Activated naive CD8-positive, alpha-beta T cell treated with anti-CD3 and anti-CD28 coated beads, Interleukin-2, amount 10 ng/mL, durations not matched to agents 7 days and 5 days (primary cell): ENCODE measurements around the gene RSKR. TPM values are rescaled to one million over a fixed set of nuclear protein-coding genes. Genes with fewer than 3 reads are reported as not detected.
"Not testable (repeated sequence)": the region's sequence is repeated elsewhere in the genome, so short reads cannot be mapped to it uniquely, and the experiment has no call there.

Source experiments
- ATAC-seq: fragments of 150-1000 bp; cut with Tn5 transposase; one replicate; pipeline ENCODE4 v1.10.0; 2021; ENCODE audit warnings: low read depth, moderate library complexity
- POLR2A ChIA-PET: fragments of 350-600 bp; sonication (Branson Sonifier 250); formaldehyde crosslinking; loops from one replicate; lab custom pipeline; 2021; ENCODE audit warnings: antibody characterized with exemption; lab: Charles Lee
- DNase-seq: peaks from one replicate; pipeline ENCODE4 v3.0.0; 2021
- H3K27ac Mint-ChIP-seq: one replicate; pipeline ENCODE4 v1.8.0; 2022; ENCODE audit warnings: mild to moderate bottlenecking, mixed read lengths
- H3K27me3 Mint-ChIP-seq: one replicate; pipeline ENCODE4 v1.8.0; 2022; ENCODE audit warnings: mild to moderate bottlenecking, moderate library complexity, mixed read lengths
- H3K36me3 Mint-ChIP-seq: one replicate; pipeline ENCODE4 v1.8.0; 2021; ENCODE audit warnings: mild to moderate bottlenecking, mixed read lengths
- H3K4me1 Mint-ChIP-seq: one replicate; pipeline ENCODE4 v1.8.0; 2021; ENCODE audit warnings: mixed read lengths
- H3K4me3 Mint-ChIP-seq: one replicate; pipeline ENCODE4 v1.8.0; 2022; ENCODE audit warnings: mild to moderate bottlenecking, moderate library complexity, mixed read lengths
- H3K9me3 Mint-ChIP-seq: one replicate; pipeline ENCODE4 v1.8.0; 2021; ENCODE audit warnings: mixed read lengths
- total RNA-seq, 2 experiments: library from RNA; stranded (reverse); gene quantifications; one replicate each; pipeline ENCODE4 v1.2.3, GENCODE V29; 2021

The RSKR gene
- total RNA-seq, 2 experiments from 2014 or later, result 20.7 to 24.9 TPM

DNA sequence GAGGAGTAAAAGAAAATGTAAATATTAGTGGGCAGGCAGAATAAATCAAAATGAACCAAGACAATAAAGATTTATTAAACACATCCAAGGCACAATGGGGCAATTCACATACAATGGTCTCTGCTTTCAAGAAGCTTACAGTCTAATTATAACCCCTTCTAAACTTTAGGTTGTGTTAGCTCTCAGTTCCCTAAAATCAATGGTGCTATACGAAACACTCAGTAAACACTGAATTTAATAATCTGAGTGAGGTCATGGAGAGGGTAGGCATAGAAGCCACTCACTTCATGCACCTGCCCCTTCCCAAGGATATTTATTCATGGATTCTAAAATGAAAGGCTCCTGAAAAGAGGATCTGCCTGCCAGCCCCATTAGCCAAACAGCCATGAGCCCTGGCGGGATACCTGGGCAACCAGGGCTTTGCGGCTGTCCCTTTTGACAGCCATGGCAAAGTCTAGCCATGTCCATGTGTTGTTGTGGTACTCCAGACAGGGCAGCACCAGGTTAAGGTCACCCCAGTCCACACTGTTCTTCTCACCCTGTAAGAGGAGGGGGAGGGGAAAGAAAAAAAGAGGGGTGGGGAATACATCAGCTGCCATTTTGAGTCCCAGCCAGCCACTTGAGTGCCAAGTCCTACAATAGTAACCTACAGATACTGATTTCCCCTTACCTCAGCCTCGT lies 1.4 kb upstream of the RSKR start:
- peaks cover 2% of the 10 kb centered on the region for H3K4me1 Mint-ChIP-seq
- H3K27me3 Mint-ChIP-seq, result no peaks in the 10 kb centered on the region
- no peak for ATAC-seq
- peaks cover 22% of the 10 kb centered on the region for H3K36me3 Mint-ChIP-seq
- H3K4me3 Mint-ChIP-seq, result no peak overlapping the region
- POLR2A ChIA-PET, result no interaction called here
- H3K27ac Mint-ChIP-seq, result no peak overlapping the region
- DNase-seq, result no peak
- no peaks in the 10 kb centered on the region for H3K9me3 Mint-ChIP-seq

DNA sequence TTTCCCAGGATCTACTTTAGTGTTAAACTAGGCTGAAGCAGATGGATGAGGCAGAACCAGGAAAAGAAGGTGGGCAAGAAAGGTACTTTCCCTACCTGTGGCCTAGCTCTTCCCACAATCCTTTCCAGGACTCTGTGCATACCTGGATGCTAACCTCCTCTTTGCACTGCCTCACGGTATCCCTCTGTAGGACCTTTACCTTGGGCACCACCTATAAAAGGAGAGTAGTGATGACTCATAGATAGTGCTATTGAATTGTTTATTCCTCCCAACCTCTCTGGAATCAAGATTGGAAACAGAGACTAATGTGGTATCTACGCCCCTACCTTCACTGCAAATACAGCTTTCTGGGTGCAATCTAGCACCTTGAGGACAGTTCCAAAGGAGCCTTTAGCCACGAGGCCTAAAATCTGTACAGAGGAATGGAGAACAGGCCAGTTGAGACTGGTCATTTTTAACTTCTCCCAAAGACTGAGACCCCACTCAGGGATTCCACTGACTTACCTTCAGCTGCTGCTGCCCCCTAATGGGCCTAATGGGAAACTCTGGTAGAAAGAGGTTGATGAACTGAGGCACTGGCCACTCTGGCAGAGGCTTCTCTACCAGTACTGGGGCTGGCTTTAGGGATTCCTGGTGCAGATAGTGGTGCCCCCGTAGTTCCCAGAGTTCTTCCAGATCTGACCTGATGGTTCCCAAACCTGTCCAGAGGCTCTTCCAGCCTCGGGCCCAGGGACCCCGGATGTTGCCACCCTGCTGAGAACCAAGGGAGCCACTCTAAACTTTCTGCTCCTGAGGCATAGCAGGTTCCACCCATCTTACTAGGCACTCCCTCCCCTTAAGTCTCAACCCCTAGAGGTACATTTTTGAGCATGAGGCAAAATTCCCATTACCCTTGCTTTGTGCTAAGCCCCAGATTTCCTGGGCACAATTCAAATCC lies 781 bp downstream of the RSKR start:
- POLR2A ChIA-PET, result interaction anchor here (1.4 kb wide), 1 partner anchor 14 kb away, joined by 5 read pairs; no protein-coding TSS in a partner anchor
- peaks cover 18% of the 10 kb centered on the region for H3K36me3 Mint-ChIP-seq
- ATAC-seq, result peak; percentile 48

GRCh38 chr17:28612531-28612930 lies 1.5 kb downstream of the RSKR start:
- Mint-ChIP-seq H3K9me3 (no peaks in the 10 kb centered on the region), H3K27me3 (no peaks in the 10 kb centered on the region), H3K27ac (no peak overlapping the region), H3K4me3 (no peak overlapping the region), H3K36me3 (peaks cover 17% of the 10 kb centered on the region), H3K4me1 (peaks cover 4% of the 10 kb centered on the region)
- DNase-seq (no peak), ATAC-seq (no peak)
- POLR2A ChIA-PET, result interaction anchor here (1.4 kb wide), 1 partner anchor 13 kb away, joined by 5 read pairs; no protein-coding TSS in a partner anchor

More for the DNA sequence above, 781 bp downstream of the RSKR start:
- Mint-ChIP-seq H3K4me1 (peaks cover 4% of the 10 kb centered on the region), H3K27ac (no peak overlapping the region), H3K4me3 (no peak overlapping the region), H3K27me3 (no peaks in the 10 kb centered on the region), H3K9me3 (no peaks in the 10 kb centered on the region)
- DNase-seq, result no peak

GRCh38 chr17:28610376-28610775 lies 3.6 kb downstream of the RSKR start:
- POLR2A ChIA-PET, result interaction anchor here (0.7 to 1.5 kb wide), 3 partner anchors 11 to 34 kb away, joined by 4 to 5 read pairs (median 4); partner anchors contain the start of gene ALDOC
- no peak overlapping the region for H3K4me3 Mint-ChIP-seq
- no peaks in the 10 kb centered on the region for H3K9me3 Mint-ChIP-seq
- H3K27me3 Mint-ChIP-seq, result no peaks in the 10 kb centered on the region
- peaks cover 4% of the 10 kb centered on the region for H3K4me1 Mint-ChIP-seq
- ATAC-seq (no peak), DNase-seq (no peak)
- peaks cover 7% of the 10 kb centered on the region for H3K36me3 Mint-ChIP-seq
- H3K27ac Mint-ChIP-seq, result peak overlapping the region; percentile 40

DNA sequence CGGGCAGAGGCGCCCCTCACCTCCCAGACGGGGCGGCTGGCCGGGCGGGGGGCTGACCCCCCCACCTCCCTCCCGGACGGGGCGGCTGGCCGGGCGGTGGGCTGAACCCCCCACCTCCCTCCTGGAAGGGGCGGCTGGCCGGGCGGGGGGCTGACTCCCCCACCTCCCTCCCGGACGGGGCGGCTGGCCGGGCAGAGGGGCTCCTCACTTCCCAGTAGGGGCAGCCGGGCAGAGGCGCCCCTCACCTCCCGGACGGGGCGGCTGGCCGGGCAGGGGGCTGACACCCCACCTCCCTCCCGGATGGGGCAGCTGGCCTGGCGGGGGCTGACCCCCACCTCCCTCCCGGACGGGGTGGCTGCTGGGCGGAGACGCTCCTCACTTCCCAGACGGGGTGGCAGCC lies 10.0 kb downstream of the RSKR start:
- H3K36me3 Mint-ChIP-seq, POLR2A ChIA-PET, DNase-seq, ATAC-seq, H3K27me3 Mint-ChIP-seq, H3K9me3 Mint-ChIP-seq, H3K4me3 Mint-ChIP-seq, H3K4me1 Mint-ChIP-seq, H3K27ac Mint-ChIP-seq: not testable (repeated sequence)

GRCh38 chr17:28599311-28600184 lies 14.4 kb downstream of the RSKR start:
- ATAC-seq (peak; percentile 57), DNase-seq (peak; percentile 56)
- Mint-ChIP-seq H3K27me3 (no peaks in the 10 kb centered on the region), H3K4me1 (peaks cover 16% of the 10 kb centered on the region), H3K9me3 (no peaks in the 10 kb centered on the region), H3K4me3 (peak overlapping the region; percentile 90), H3K27ac (peak overlapping the region; percentile 93), H3K36me3 (peaks cover 13% of the 10 kb centered on the region)
- POLR2A ChIA-PET, result interaction anchor here (0.7 to 2.7 kb wide), 13 partner anchors 8 to 352 kb away, joined by 3 to 33 read pairs (median 5); partner anchors contain the start of genes ALDOC, BLTP2, PIGS and SDF2

GRCh38 chr17:28598799-28599310 lies 15.1 kb downstream of the RSKR start, which contains the start of gene SPAG5:
Gene SPAG5, minus strand, starts transcription at chr17:28599025. Its CDS starts 79 bp downstream, at chr17:28598946.
- ATAC-seq, result peak; percentile 92

GRCh38 chr17:28598389-28598788 lies 15.6 kb downstream of the RSKR start:
- no peaks in the 10 kb centered on the region for H3K9me3 Mint-ChIP-seq
- ATAC-seq, result peak; percentile 10

More at GRCh38 chr17:28598799-28599310, 15.1 kb downstream of the RSKR start, which contains the start of gene SPAG5:
- POLR2A ChIA-PET, result interaction anchor here (0.8 to 2.7 kb wide), 13 partner anchors 8 to 353 kb away, joined by 3 to 33 read pairs (median 5); partner anchors contain the start of genes ALDOC, BLTP2, PIGS and SDF2
- Mint-ChIP-seq H3K36me3 (peaks cover 13% of the 10 kb centered on the region), H3K27ac (peak within 1 kb of the TSS; percentile 93), H3K27me3 (no peaks in the 10 kb centered on the region), H3K4me1 (peaks cover 16% of the 10 kb centered on the region), H3K4me3 (peak within 1 kb of the TSS; percentile 90), H3K9me3 (no peaks in the 10 kb centered on the region)
- DNase-seq, result peak; percentile 98

DNA sequence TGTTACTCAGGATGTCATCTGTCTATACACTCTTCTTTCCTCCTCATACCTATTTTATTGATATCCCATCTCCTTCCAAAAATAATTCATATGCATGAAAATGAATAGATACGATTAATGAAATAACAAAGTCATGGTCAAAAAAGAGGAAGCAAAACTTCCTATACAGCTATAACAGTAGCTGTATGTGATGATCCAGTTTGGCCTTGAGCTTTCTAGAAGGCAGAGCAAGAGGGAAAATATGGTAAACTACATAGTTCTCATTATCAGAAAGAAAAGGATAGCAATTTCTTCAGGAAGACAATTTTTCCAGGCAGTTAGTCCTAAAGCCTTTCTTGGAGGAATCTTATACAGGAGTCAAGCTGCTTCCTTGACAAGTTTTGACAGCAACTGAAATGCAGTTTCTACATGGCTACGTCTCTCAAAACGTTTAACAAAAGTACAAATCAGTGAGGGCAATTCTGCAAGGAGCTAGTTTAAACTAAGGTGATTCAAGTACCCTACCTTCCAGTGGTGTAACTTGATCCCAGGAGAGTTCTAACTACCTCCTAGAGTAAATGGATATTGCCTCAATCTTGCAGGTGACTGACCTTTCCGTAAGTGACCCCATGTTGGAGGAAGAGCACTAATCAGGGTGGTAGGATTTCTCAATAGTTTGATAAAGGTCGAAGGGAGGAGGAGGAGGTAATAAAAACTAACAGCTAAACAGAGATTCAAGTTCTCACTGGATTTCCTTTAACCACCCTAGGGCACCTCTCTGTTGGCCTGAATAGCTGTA lies 16.2 kb downstream of the RSKR start:
- Mint-ChIP-seq H3K27ac (peak overlapping the region; percentile 93), H3K9me3 (no peaks in the 10 kb centered on the region), H3K27me3 (no peaks in the 10 kb centered on the region), H3K4me3 (peak overlapping the region; percentile 90), H3K36me3 (peaks cover 18% of the 10 kb centered on the region), H3K4me1 (peaks cover 16% of the 10 kb centered on the region)
- POLR2A ChIA-PET, result interaction anchor here (0.8 to 2.7 kb wide), 6 partner anchors 8 to 114 kb away, joined by 3 to 33 read pairs (median 3); partner anchors contain the start of genes ALDOC and PIGS
- DNase-seq (no peak), ATAC-seq (no peak)

More at GRCh38 chr17:28598389-28598788, 15.6 kb downstream of the RSKR start:
- POLR2A ChIA-PET, result interaction anchor here (0.8 to 2.7 kb wide), 7 partner anchors 9 to 273 kb away, joined by 3 to 33 read pairs (median 3); partner anchors contain the start of genes ALDOC and PIGS
- peaks cover 16% of the 10 kb centered on the region for H3K4me1 Mint-ChIP-seq
- H3K27ac Mint-ChIP-seq, result peak overlapping the region; percentile 93
- peak overlapping the region; percentile 90 for H3K4me3 Mint-ChIP-seq
- H3K27me3 Mint-ChIP-seq, result no peaks in the 10 kb centered on the region
- peaks cover 13% of the 10 kb centered on the region for H3K36me3 Mint-ChIP-seq
- DNase-seq, result no peak

DNA sequence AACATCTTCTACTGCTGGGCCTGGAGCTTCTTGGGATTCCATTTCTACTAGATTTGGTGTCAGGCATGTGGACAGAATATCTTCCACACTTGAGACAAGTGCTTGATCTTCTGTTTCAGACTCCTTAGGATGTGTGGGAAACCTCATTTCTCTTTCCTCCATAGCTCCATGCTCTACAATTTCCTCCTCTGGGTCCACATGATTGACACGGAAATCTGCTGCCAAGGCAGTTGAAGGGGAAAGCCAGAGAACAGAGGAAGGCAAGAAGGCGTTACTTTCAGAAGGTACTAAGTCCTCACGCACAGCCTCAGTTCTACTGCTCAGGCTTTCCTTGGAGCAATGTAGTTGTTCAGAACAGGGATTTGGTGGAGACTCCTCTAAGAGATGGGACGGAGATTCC lies 21.7 kb downstream of the RSKR start:
- Mint-ChIP-seq H3K27me3 (no peaks in the 10 kb centered on the region), H3K27ac (no peak overlapping the region), H3K4me3 (no peak overlapping the region), H3K4me1 (peaks cover 4% of the 10 kb centered on the region), H3K36me3 (peaks cover 31% of the 10 kb centered on the region), H3K9me3 (no peaks in the 10 kb centered on the region)
- ATAC-seq (no peak), DNase-seq (no peak)
- POLR2A ChIA-PET, result no interaction called here

DNA sequence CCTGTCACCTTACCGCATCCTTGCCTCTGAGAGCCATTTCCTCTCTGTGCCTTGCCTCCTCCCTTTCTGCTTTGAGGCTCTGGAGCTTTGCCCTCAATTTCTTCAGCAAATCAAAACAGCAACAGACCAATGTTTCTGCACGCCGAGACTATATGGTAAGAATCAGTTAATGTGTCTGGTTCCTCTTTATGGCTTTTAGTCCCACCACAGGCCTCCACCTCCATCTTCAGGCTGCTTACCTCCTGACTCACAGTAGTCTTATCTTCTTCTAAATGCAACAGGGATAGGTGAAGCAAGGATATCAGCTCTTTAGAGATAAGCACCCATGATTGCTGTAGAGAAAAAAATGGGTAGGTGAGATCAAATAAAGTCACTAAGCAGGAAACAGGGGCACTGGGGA lies 28.1 kb downstream of the RSKR start:
- Mint-ChIP-seq H3K9me3 (no peaks in the 10 kb centered on the region), H3K27ac (no peak overlapping the region), H3K4me3 (no peak overlapping the region), H3K4me1 (no peaks in the 10 kb centered on the region), H3K36me3 (peaks cover 12% of the 10 kb centered on the region), H3K27me3 (no peaks in the 10 kb centered on the region)
- no peak for ATAC-seq
- DNase-seq, result no peak
- POLR2A ChIA-PET, result no interaction called here
